K562 (cell line): ENCODE data around the gene ERCC4. TPM values are rescaled to one million over a fixed set of nuclear protein-coding genes. Genes with fewer than 3 reads are reported as not detected.
A peak's percentile ranks its signal among the peaks of the same experiment; 100 is the strongest.

ENCODE experiments used
- CTCF ChIP-seq, 3 experiments: IDR thresholded peaks in 2 of 3; conservative IDR thresholded peaks in 1 of 3; 2 replicates each; pipeline ENCODE4 v1.5.1; 2011 to 2012; ENCODE audit warnings: low read length in 3 of 3, mild to moderate bottlenecking in 3 of 3, control low read depth in 2 of 3, improper control_type of control experiment in 1 of 3, inconsistent platforms in 1 of 3, low read depth in 1 of 3, mixed read lengths in 1 of 3, moderate library complexity in 1 of 3; ENCODE audit not compliant: insufficient read depth in 2 of 3
- HCFC1 ChIP-seq: IDR thresholded peaks from 2 replicates; pipeline ENCODE4 v1.6.1; 2012; ENCODE audit warnings: low read depth, low read length, improper control_type of control experiment
- RAD51 ChIP-seq: fragments of 450-650 bp; IDR thresholded peaks from 2 replicates; pipeline ENCODE4 v1.7.1; 2016; ENCODE audit warnings: low read depth, mild to moderate bottlenecking, borderline replicate concordance
- REST ChIP-seq, 2 experiments: fragments of 450-650 bp; formaldehyde crosslinking in 1 of 2; IDR thresholded peaks; 2 replicates each; pipeline versions ENCODE4 v1.4.0 to v1.6.1; 2014 to 2020; ENCODE audit warnings: mild to moderate bottlenecking in 2 of 2, borderline replicate concordance in 1 of 2, low read depth in 1 of 2
- SMAD1 ChIP-seq: fragments of 150-350 bp; IDR thresholded peaks from 2 replicates; pipeline ENCODE4 v1.6.1; 2014; ENCODE audit warnings: low read length, low read depth; ENCODE audit not compliant: partially characterized antibody
- SPI1 ChIP-seq: IDR thresholded peaks from 2 replicates; pipeline ENCODE4 v1.6.1; 2011; ENCODE audit warnings: low read depth, low read length, control low read depth, borderline replicate concordance
- polyA plus RNA-seq, 8 experiments: library from polyadenylated mRNA; depleted of rRNA in 4 of 8; stranded (reverse) in 5 of 8; unstranded in 3 of 8; fragments of >200 nt; fragmentation: Nextera tagmentation in 2 of 8; fragmentation: Illumina TruSeq in 1 of 8; extraction: Ambion mirVana in 2 of 8; extraction: Trizol in 1 of 8; gene quantifications; 2 replicates each; pipeline versions ENCODE4 v1.2.1 to v1.2.3, GENCODE V29; 2011 to 2014; ENCODE audit warnings: inconsistent platforms in 1 of 8, missing spikeins in 1 of 8
- total RNA-seq, 7 experiments: library from RNA; depleted of rRNA in 6 of 7; stranded (reverse); fragments of >200 nt in 6 of 7; fragmentation: Illumina TruSeq in 2 of 7; extraction: Trizol in 2 of 7; gene quantifications; 2 replicates each; pipeline versions ENCODE4 v1.2.1 to v1.2.3, GENCODE V29; 2011 to 2021; ENCODE audit warnings: low replicate concordance in 1 of 7

Gene ERCC4
- total and polyA plus RNA-seq, 9 of the 15 experiments (the other 6 are each of a cell fraction or from before 2014, with no cell fraction given) = 3.7 to 10.5 (median 6.0) TPM

- TF ChIP-seq SMAD1 = no peak
- no peak for TF ChIP-seq CTCF (IDR thresholded peaks at IDR 0.05 in 2 of 3, conservative IDR thresholded peaks at IDR 0.05 in 1 of 3; ENCODE audit: insufficient read depth in 2 of 3, low read depth in 1 of 3, low read length in 3 of 3)
- TF ChIP-seq REST (IDR thresholded peaks at IDR 0.05; ENCODE audit: borderline replicate concordance) = no peak
- TF ChIP-seq REST (CRISPR knock-in tag; IDR thresholded peaks at IDR 0.05; ENCODE audit: low read depth) = no peak
- TF ChIP-seq RAD51 = peak; percentile 39; the same call in 1 of the 2 replicates
- TF ChIP-seq HCFC1 = 0 out of 2 replicates have a peak, but pooled peaks have one; percentile 31
- 0 out of 2 replicates have a peak, but pooled peaks have one; percentile 39 for TF ChIP-seq SPI1
These were observed 13.5 kb upstream of the ERCC4 start (continued) for GRCh38 chr16:13906168-13907089.
